ENCODE results near the gene TAS2R60.

Gene TAS2R60

GRCh38 chr7:143490717-143491306, 47.6 kb downstream of the TAS2R60 start:
- H3K36me3 ChIP-seq, result no peaks in the 10 kb centered on the region
- peaks cover 3% of the 10 kb centered on the region for H3K9me3 ChIP-seq (ENCODE audit: severe bottlenecking)
- H3K27ac ChIP-seq, result no peak overlapping the region
- DNase-seq, result peak; percentile 57
- peak; percentile 80 for TF ChIP-seq CTCF (IDR thresholded peaks at IDR 0.05; ENCODE audit: low read depth, low read length)
- H3K27me3 ChIP-seq (ENCODE audit: insufficient read depth, low read depth, severe bottlenecking), result no peaks in the 10 kb centered on the region
- no peak overlapping the region for H3K4me3 ChIP-seq (ENCODE audit: low read depth, low read length)

GRCh38 chr7:143492043-143492471, 48.8 kb downstream of the TAS2R60 start:
- TF ChIP-seq CTCF (IDR thresholded peaks at IDR 0.05; ENCODE audit: low read depth, low read length), result no peak
- Histone ChIP-seq H3K4me3 (ENCODE audit: low read depth, low read length) (no peak overlapping the region), H3K9me3 (ENCODE audit: severe bottlenecking) (peaks cover 3% of the 10 kb centered on the region), H3K27me3 (ENCODE audit: insufficient read depth, low read depth, severe bottlenecking) (no peaks in the 10 kb centered on the region), H3K27ac (no peak overlapping the region; the same call in 1 of the 2 replicates), H3K36me3 (no peaks in the 10 kb centered on the region)
- DNase-seq, result no peak

- H3K27ac ChIP-seq, result no peak overlapping the region; the same call in 1 of the 2 replicates
- H3K27me3 ChIP-seq (ENCODE audit: insufficient read depth, low read depth, severe bottlenecking), result no peaks in the 10 kb centered on the region
- H3K4me3 ChIP-seq (ENCODE audit: low read depth, low read length), result no peak overlapping the region
- H3K36me3 ChIP-seq, result no peaks in the 10 kb centered on the region
- DNase-seq, result no peak
- TF ChIP-seq CTCF (IDR thresholded peaks at IDR 0.05; ENCODE audit: low read depth, low read length), result no peak
- H3K9me3 ChIP-seq (ENCODE audit: severe bottlenecking), result peaks cover 3% of the 10 kb centered on the region
These were observed 49.8 kb downstream of the TAS2R60 start for GRCh38 chr7:143492799-143493739.

- Histone ChIP-seq H3K9me3 (ENCODE audit: severe bottlenecking) (peaks cover 3% of the 10 kb centered on the region), H3K4me3 (ENCODE audit: low read depth, low read length) (no peak overlapping the region), H3K36me3 (no peaks in the 10 kb centered on the region), H3K27me3 (ENCODE audit: insufficient read depth, low read depth, severe bottlenecking) (no peaks in the 10 kb centered on the region), H3K27ac (no peak overlapping the region)
- TF ChIP-seq CTCF (IDR thresholded peaks at IDR 0.05; ENCODE audit: low read depth, low read length), result no peak
- no peak for DNase-seq
These were observed 50.5 kb downstream of the TAS2R60 start for GRCh38 chr7:143493751-143494150.
